GM12878 (cell line): ENCODE results near the gene TCERG1L. TPM values are rescaled to one million over a fixed set of nuclear protein-coding genes. Genes with fewer than 3 reads are reported as not detected.

Experiments
- ATAC-seq: fragments of 200-7000 bp; cut with Tn5 transposase; 3 replicates; pipeline ENCODE4 v1.9.1; 2020; ENCODE audit warnings: mild to moderate bottlenecking, moderate library complexity
- BruUV-seq: library from RNA; stranded (reverse); fragments of 400-500 nt; replicated peaks from 2 replicates; lab custom pipeline; 2021; lab: Mats Ljungman, UMichigan
- CTCF ChIA-PET: fragments of 300-600 bp; sonication (Branson Sonifier 250); formaldehyde crosslinking; extraction: SDS; loops from one replicate; lab custom pipeline; 2021; ENCODE audit warnings: inconsistent platforms; lab: Yijun Ruan, JAX
- POLR2A ChIA-PET: fragments of 350-600 bp; formaldehyde crosslinking; extraction: SDS; loops from one replicate; lab custom pipeline; 2021; ENCODE audit warnings: inconsistent platforms; lab: Charles Lee
- RAD21 ChIA-PET: fragments of 300-600 bp; sonication (Branson Sonifier 250); formaldehyde crosslinking; loops from one replicate; lab custom pipeline; 2023; ENCODE audit warnings: antibody characterized with exemption; ENCODE audit not compliant: unreplicated experiment; lab: Charles Lee
- SMC1A ChIA-PET: fragments of 300-600 bp; sonication (Branson Sonifier 250); formaldehyde crosslinking; loops from one replicate; lab custom pipeline; 2023; ENCODE audit not compliant: unreplicated experiment, uncharacterized antibody; lab: Charles Lee
- DNase-seq: peaks from one replicate; pipeline ENCODE4 v3.0.0-alpha.2; 2011; ENCODE audit warnings: low read depth, low spot score
- FAIRE-seq: peaks from 3 replicates; lab custom pipeline; 2011; peaks lifted over from hg19 to GRCh38; lab: Jason Lieb, UNC
- H2AFZ ChIP-seq: 2 replicates; pipeline ENCODE4 v1.6.0; 2011; ENCODE audit warnings: low read depth, low read length, control low read depth; ENCODE audit not compliant: control insufficient read depth
- H3K27ac ChIP-seq: 2 replicates; pipeline ENCODE4 v1.5.1; 2011; ENCODE audit warnings: control low read depth; ENCODE audit not compliant: control insufficient read depth, insufficient read depth
- H3K27me3 ChIP-seq, 2 experiments: replicated peaks in 1 of 2; 2 replicates each; pipeline versions ENCODE4 v1.6.0 to v1.6.1; 2011; ENCODE audit warnings: low read length in 1 of 2; ENCODE audit not compliant: control insufficient read depth in 2 of 2, insufficient read depth in 2 of 2
- H3K36me3 ChIP-seq, 2 experiments: 2 replicates each; pipeline ENCODE4 v1.5.1; 2011; ENCODE audit warnings: low read length in 1 of 2; ENCODE audit not compliant: control insufficient read depth in 2 of 2, insufficient read depth in 2 of 2
- H3K4me1 ChIP-seq: 2 replicates; pipeline ENCODE4 v1.6.1; 2011; ENCODE audit warnings: mild to moderate bottlenecking, low read length, moderate library complexity, mixed read lengths; ENCODE audit not compliant: control insufficient read depth, insufficient read depth
- H3K4me2 ChIP-seq: 2 replicates; pipeline ENCODE4 v1.6.0; 2011; ENCODE audit warnings: control low read depth; ENCODE audit not compliant: control insufficient read depth, insufficient read depth
- H3K4me3 ChIP-seq: fragments of 200-600 bp; sonication (generic); 2 replicates; pipeline ENCODE4 v1.5.1; 2016
- H3K79me2 ChIP-seq: 2 replicates; pipeline ENCODE4 v1.6.0; 2011; ENCODE audit warnings: low read length; ENCODE audit not compliant: control insufficient read depth, insufficient read depth
- H3K9ac ChIP-seq: 2 replicates; pipeline ENCODE4 v1.8.0; 2011; ENCODE audit warnings: low read length, control low read depth, mixed read lengths; ENCODE audit not compliant: control insufficient read depth, insufficient read depth
- H3K9me3 ChIP-seq: replicated peaks from 3 replicates; pipeline ENCODE4 v1.5.1; 2011; ENCODE audit warnings: mild to moderate bottlenecking, low read length; ENCODE audit not compliant: control insufficient read depth, insufficient read depth
- H4K20me1 ChIP-seq: 2 replicates; pipeline ENCODE4 v1.6.0; 2011; ENCODE audit not compliant: control insufficient read depth, insufficient read depth
- BCL11A ChIP-seq: IDR thresholded peaks from 2 replicates; pipeline ENCODE4 v1.6.1; 2011; ENCODE audit warnings: low read depth, low read length
- CBX3 ChIP-seq: fragments of 200-600 bp; sonication (generic); IDR thresholded peaks from 2 replicates; pipeline ENCODE4 v1.6.1; 2016; ENCODE audit warnings: low read depth, borderline replicate concordance
- IRF4 ChIP-seq: IDR thresholded peaks from 2 replicates; pipeline ENCODE4 v1.6.1; 2011; ENCODE audit warnings: low read depth, low read length
- MEF2B ChIP-seq: fragments of 450-650 bp; IDR thresholded peaks from 2 replicates; pipeline ENCODE4 v1.6.1; 2018; ENCODE audit warnings: mild to moderate bottlenecking, moderate library complexity; ENCODE audit not compliant: partially characterized antibody, poor library complexity, severe bottlenecking
- MYB ChIP-seq: fragments of 150-350 bp; IDR thresholded peaks from 2 replicates; pipeline ENCODE4 v1.6.1; 2014; ENCODE audit warnings: mild to moderate bottlenecking, low read depth, low read length, borderline replicate concordance
- PAX8 ChIP-seq: fragments of 450-650 bp; IDR thresholded peaks from 2 replicates; pipeline ENCODE4 v1.6.1; 2017; ENCODE audit warnings: mild to moderate bottlenecking, moderate library complexity
- POLR2A ChIP-seq: IDR thresholded peaks from 2 replicates; pipeline ENCODE4 v1.6.1; 2011; ENCODE audit warnings: low read depth, mild to moderate bottlenecking, low read length
- RBBP5 ChIP-seq: fragments of 200-600 bp; sonication (generic); conservative IDR thresholded peaks from 2 replicates; pipeline ENCODE4 v1.6.1; 2016
- SKIL ChIP-seq: fragments of 450-650 bp; IDR thresholded peaks from 2 replicates; pipeline ENCODE4 v1.6.1; 2017; ENCODE audit warnings: mild to moderate bottlenecking, low read depth, inconsistent platforms; ENCODE audit not compliant: poor library complexity, severe bottlenecking
- SRF ChIP-seq, 2 experiments: IDR thresholded peaks; 2 replicates each; pipeline ENCODE4 v1.6.1; 2011; ENCODE audit warnings: low read depth in 2 of 2, low read length in 2 of 2, mild to moderate bottlenecking in 1 of 2, moderate library complexity in 1 of 2
- WGBS: methylation state at CpG from one replicate; pipeline ENCODE4 v1.1.6; 2016; ENCODE audit warnings: low lambda C conversion rate; ENCODE audit not compliant: insufficient replicate concordance, insufficient coverage; ENCODE audit errors: missing lambda C conversion rate; 5-methylcytosine and 5-hydroxymethylcytosine counted together
- in situ Hi-C: fragments of 300-500 bp; cut with MboI; formaldehyde crosslinking; loops from 9 replicates; pipeline ENCODE4 v1.14.3; 2018; ENCODE audit warnings: mixed read lengths
- intact Hi-C: fragments of 100-400 bp; cut with micrococcal nuclease; formaldehyde crosslinking; loops from one replicate; pipeline ENCODE4 v1.14.2; 2022; ENCODE audit not compliant: unreplicated experiment
- polyA plus RNA-seq, 11 experiments: library from polyadenylated mRNA; depleted of rRNA in 4 of 11; unstranded in 6 of 11; stranded (reverse) in 5 of 11; fragments of >200 nt; fragmentation: Nextera tagmentation in 4 of 11; fragmentation: Illumina TruSeq in 1 of 11; extraction: Ambion mirVana in 4 of 11; extraction: Trizol in 1 of 11; gene quantifications; 1 replicate in 1 of 11; 2 replicates in 10 of 11; pipeline versions ENCODE4 v1.2.1 to v1.2.3, GENCODE V29; 2011 to 2016; ENCODE audit warnings: inconsistent platforms in 2 of 11, missing spikeins in 2 of 11, low read depth in 1 of 11
- total RNA-seq, 4 experiments: library from RNA; depleted of rRNA in 3 of 4; stranded (reverse); fragments of >200 nt in 3 of 4; fragmentation: Illumina TruSeq in 1 of 4; extraction: Trizol in 1 of 4; gene quantifications; 2 replicates each; pipeline versions ENCODE4 v1.2.1 to v1.2.3, GENCODE V29; 2013 to 2021
- TF ChIP-seq, protein P1 (sequence below): fragments of 450-650 bp; IDR thresholded peaks from 2 replicates; pipeline ENCODE4 v1.6.1; 2018; ENCODE audit warnings: borderline replicate concordance, mild to moderate bottlenecking; ENCODE audit not compliant: partially characterized antibody

Gene TCERG1L
- total and polyA plus RNA-seq, 10 of the 15 experiments (the other 5 are each of a cell fraction or from before 2014, with no cell fraction given), result not detected

GRCh38 chr10:131086094-131086493, 225.4 kb downstream of the TCERG1L start:
- H3K27me3 ChIP-seq, result no peaks in the 10 kb centered on the region
- intact Hi-C loops (no loop called here), in situ Hi-C loops (no loop called here)
- no peak for DNase-seq
- no peaks in the 10 kb centered on the region for H4K20me1 ChIP-seq
- H3K36me3 ChIP-seq, result no peaks in the 10 kb centered on the region
- H3K4me3 ChIP-seq, result no peak overlapping the region
- FAIRE-seq, result no peak
- no peak for TF ChIP-seq MYB
- TF ChIP-seq IRF4, result no peak
- TF ChIP-seq MEF2B, result no peak
- TF ChIP-seq PAX8, result no peak
- TF ChIP-seq CBX3, result no peak
- TF ChIP-seq RBBP5, result no peak
- no peak for TF ChIP-seq POLR2A
- TF ChIP-seq SRF (IDR thresholded peaks at IDR 0.05; ENCODE audit: low read depth in 2 of 2, low read length in 2 of 2), result no peak
- TF ChIP-seq SKIL, result no peak
- TF ChIP-seq BCL11A, result no peak
- TF ChIP-seq, protein P1, sequence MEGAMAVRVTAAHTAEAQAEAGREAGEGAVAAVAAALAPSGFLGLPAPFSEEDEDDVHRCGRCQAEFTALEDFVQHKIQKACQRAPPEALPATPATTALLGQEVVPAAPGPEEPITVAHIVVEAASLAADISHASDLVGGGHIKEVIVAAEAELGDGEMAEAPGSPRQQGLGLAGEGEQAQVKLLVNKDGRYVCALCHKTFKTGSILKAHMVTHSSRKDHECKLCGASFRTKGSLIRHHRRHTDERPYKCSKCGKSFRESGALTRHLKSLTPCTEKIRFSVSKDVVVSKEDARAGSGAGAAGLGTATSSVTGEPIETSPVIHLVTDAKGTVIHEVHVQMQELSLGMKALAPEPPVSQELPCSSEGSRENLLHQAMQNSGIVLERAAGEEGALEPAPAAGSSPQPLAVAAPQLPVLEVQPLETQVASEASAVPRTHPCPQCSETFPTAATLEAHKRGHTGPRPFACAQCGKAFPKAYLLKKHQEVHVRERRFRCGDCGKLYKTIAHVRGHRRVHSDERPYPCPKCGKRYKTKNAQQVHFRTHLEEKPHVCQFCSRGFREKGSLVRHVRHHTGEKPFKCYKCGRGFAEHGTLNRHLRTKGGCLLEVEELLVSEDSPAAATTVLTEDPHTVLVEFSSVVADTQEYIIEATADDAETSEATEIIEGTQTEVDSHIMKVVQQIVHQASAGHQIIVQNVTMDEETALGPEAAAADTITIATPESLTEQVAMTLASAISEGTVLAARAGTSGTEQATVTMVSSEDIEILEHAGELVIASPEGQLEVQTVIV, result no peak
- ChIA-PET SMC1A (no interaction called here), POLR2A (no interaction called here), CTCF (no interaction called here), RAD21 (no interaction called here)
- no peak for ATAC-seq
- H3K9me3 ChIP-seq, result no peaks in the 10 kb centered on the region; the same call in 2 of the 3 replicates
- no peaks in the 10 kb centered on the region for H3K79me2 ChIP-seq
- H3K9ac ChIP-seq, result no peak overlapping the region
- no peak overlapping the region for H3K4me2 ChIP-seq
- no TSS peak for BruUV-seq
- 28% methylated on average over 6 of the region's 6 CpGs for WGBS
- H2AFZ ChIP-seq, result no peak overlapping the region
- no peaks in the 10 kb centered on the region for H3K4me1 ChIP-seq
- no peak overlapping the region for H3K27ac ChIP-seq
